NCI-H748 treated with DMSO at 0.1 percent for 48 hours (cell line): ENCODE results near the gene BTBD16.

Source experiments
- DNase-seq: peaks from one replicate; lab custom pipeline; 2025; lab: John Stamatoyannopoulos, UW

The BTBD16 gene

GRCh38 chr10:122311716-122312115 lies 40.6 kb downstream of the BTBD16 start:
- DNase-seq, result no peak

GRCh38 chr10:122316224-122316884 lies 45.3 kb downstream of the BTBD16 start:
- no peak for DNase-seq

- no peak for DNase-seq
Observed at GRCh38 chr10:122321960-122322359, 50.9 kb downstream of the BTBD16 start.

GRCh38 chr10:122323189-122323588 lies 52.1 kb downstream of the BTBD16 start:
- DNase-seq, result no peak

- no peak for DNase-seq
Observed at GRCh38 chr10:122323941-122324675, 53.0 kb downstream of the BTBD16 start.

GRCh38 chr10:122325235-122325634 lies 54.1 kb downstream of the BTBD16 start:
- DNase-seq, result no peak

GRCh38 chr10:122326385-122326784 lies 55.3 kb downstream of the BTBD16 start:
- DNase-seq, result no peak

GRCh38 chr10:122326806-122327205 lies 55.7 kb downstream of the BTBD16 start:
- no peak for DNase-seq

GRCh38 chr10:122327237-122328206 lies 56.4 kb downstream of the BTBD16 start:
- DNase-seq, result no peak

- no peak for DNase-seq
Observed at GRCh38 chr10:122328676-122329075, 57.6 kb downstream of the BTBD16 start.

- DNase-seq, result no peak
Observed at GRCh38 chr10:122329416-122329815, 58.3 kb downstream of the BTBD16 start.

- no peak for DNase-seq
Observed at GRCh38 chr10:122331100-122331499, 60.0 kb downstream of the BTBD16 start.

GRCh38 chr10:122331615-122332446 lies 60.7 kb downstream of the BTBD16 start:
- no peak for DNase-seq

- DNase-seq, result no peak
Observed at GRCh38 chr10:122333037-122333436, 61.9 kb downstream of the BTBD16 start.

GRCh38 chr10:122336332-122336731 lies 65.2 kb downstream of the BTBD16 start:
- DNase-seq, result no peak

- DNase-seq, result no peak
Observed at GRCh38 chr10:122336961-122337360, 65.9 kb downstream of the BTBD16 start.

- no peak for DNase-seq
Observed at GRCh38 chr10:122338609-122339441, 67.7 kb downstream of the BTBD16 start.

- no peak for DNase-seq
Observed at GRCh38 chr10:122341141-122341810, 70.2 kb downstream of the BTBD16 start.

- DNase-seq, result no peak
Observed at GRCh38 chr10:122342293-122343134, 71.4 kb downstream of the BTBD16 start.
